Loucy (cell line): Measurements from ENCODE around the gene NFE2.
A peak's percentile ranks its signal among the peaks of the same experiment; 100 is the strongest.

Source experiments
- H2AFZ ChIP-seq: fragments of 200-600 bp; sonication (generic); 2 replicates; pipeline ENCODE4 v1.6.0; 2016; ENCODE audit warnings: antibody characterized with exemption, mild to moderate bottlenecking, low read length, moderate library complexity
- H3F3A ChIP-seq: fragments of 200-600 bp; 2 replicates; pipeline ENCODE4 v1.6.0; 2016; ENCODE audit warnings: antibody characterized with exemption, low read depth, mild to moderate bottlenecking
- H3K27me3 ChIP-seq: fragments of 200-600 bp; sonication (generic); 2 replicates; pipeline ENCODE4 v1.6.1; 2014; ENCODE audit warnings: low read length, mild to moderate bottlenecking; ENCODE audit not compliant: insufficient read depth, poor library complexity, severe bottlenecking
- H3K36me3 ChIP-seq: fragments of 200-600 bp; sonication (generic); 2 replicates; pipeline ENCODE4 v1.6.1; 2016; ENCODE audit warnings: low read length; ENCODE audit not compliant: insufficient read depth
- H3K4me1 ChIP-seq: fragments of 200-600 bp; sonication (generic); 2 replicates; pipeline ENCODE4 v1.5.1; 2014; ENCODE audit warnings: low read length, mild to moderate bottlenecking; ENCODE audit not compliant: insufficient read depth, poor library complexity, severe bottlenecking
- H3K4me2 ChIP-seq: fragments of 200-600 bp; sonication (generic); 2 replicates; pipeline ENCODE4 v1.6.0; 2014; ENCODE audit warnings: antibody characterized with exemption, low read length, low read depth, mild to moderate bottlenecking; ENCODE audit not compliant: poor library complexity, severe bottlenecking
- H3K4me3 ChIP-seq: fragments of 200-600 bp; sonication (generic); 2 replicates; pipeline ENCODE4 v1.5.1; 2014; ENCODE audit warnings: low read length, mild to moderate bottlenecking, mixed read lengths; ENCODE audit not compliant: poor library complexity, severe bottlenecking
- H3K79me2 ChIP-seq: fragments of 200-600 bp; sonication (generic); 2 replicates; pipeline ENCODE4 v1.6.1; 2014; ENCODE audit warnings: low read length; ENCODE audit not compliant: insufficient read depth
- H3K9ac ChIP-seq: fragments of 200-600 bp; sonication (generic); 2 replicates; pipeline ENCODE4 v1.6.0; 2014; ENCODE audit warnings: mild to moderate bottlenecking, low read depth, low read length, moderate library complexity; ENCODE audit not compliant: poor library complexity, severe bottlenecking
- H3K9me2 ChIP-seq: fragments of 200-600 bp; sonication (generic); replicated peaks from 2 replicates; pipeline ENCODE4 v1.6.1; 2016; ENCODE audit warnings: low read depth, low read length, mixed read lengths
- H3K9me3 ChIP-seq: fragments of 200-600 bp; sonication (generic); 2 replicates; pipeline ENCODE4 v1.6.1; 2014; ENCODE audit warnings: mild to moderate bottlenecking, antibody characterized with exemption, low read length, low read depth; ENCODE audit not compliant: insufficient read depth
- H4K20me1 ChIP-seq: fragments of 200-600 bp; sonication (generic); 2 replicates; pipeline ENCODE4 v1.6.0; 2014; ENCODE audit warnings: antibody characterized with exemption, low read length, mild to moderate bottlenecking; ENCODE audit not compliant: insufficient read depth, poor library complexity, severe bottlenecking
- CTCF ChIP-seq: fragments of 200-600 bp; sonication (generic); conservative IDR thresholded peaks from 2 replicates; pipeline ENCODE4 v1.5.1; 2014; ENCODE audit warnings: mild to moderate bottlenecking, antibody characterized with exemption, low read length
- EZH2phosphoT487 ChIP-seq: fragments of 200-600 bp; IDR thresholded peaks from 2 replicates; pipeline ENCODE4 v1.6.1; 2018; ENCODE audit warnings: antibody characterized with exemption, mild to moderate bottlenecking, moderate library complexity, borderline replicate concordance

Gene NFE2

GRCh38 chr12:54292931-54293241, 7.9 kb downstream of the NFE2 start:
- no peak overlapping the region for H2AFZ ChIP-seq
- TF ChIP-seq EZH2phosphoT487 (no peak), CTCF (no peak)
- no peak overlapping the region for H3K4me2 ChIP-seq
- no peaks in the 10 kb centered on the region for H3K9me3 ChIP-seq
- peaks cover 32% of the 10 kb centered on the region for H3K4me1 ChIP-seq
- H3K27me3 ChIP-seq = no peaks in the 10 kb centered on the region
- H3K9ac ChIP-seq = no peak overlapping the region
- H3F3A ChIP-seq = peaks cover 26% of the 10 kb centered on the region
- H3K36me3 ChIP-seq = peaks cover 32% of the 10 kb centered on the region; the same call in 1 of the 2 replicates
- peaks cover 84% of the 10 kb centered on the region for H3K79me2 ChIP-seq
- no peak overlapping the region for H3K4me3 ChIP-seq
- H3K9me2 ChIP-seq = no peaks in the 10 kb centered on the region
- H4K20me1 ChIP-seq = peaks cover 37% of the 10 kb centered on the region

GRCh38 chr12:54292083-54292930, 8.5 kb downstream of the NFE2 start:
- peaks cover 43% of the 10 kb centered on the region for H4K20me1 ChIP-seq
- no peak overlapping the region for H2AFZ ChIP-seq
- H3K79me2 ChIP-seq = peaks cover 86% of the 10 kb centered on the region
- H3F3A ChIP-seq = peaks cover 31% of the 10 kb centered on the region
- TF ChIP-seq EZH2phosphoT487 (no peak), CTCF (no peak)
- H3K9me3 ChIP-seq = no peaks in the 10 kb centered on the region
- no peak overlapping the region for H3K4me2 ChIP-seq
- peaks cover 38% of the 10 kb centered on the region; the same call in 1 of the 2 replicates for H3K36me3 ChIP-seq
- H3K9ac ChIP-seq = no peak overlapping the region
- no peak overlapping the region for H3K4me3 ChIP-seq
- H3K27me3 ChIP-seq = no peaks in the 10 kb centered on the region
- H3K4me1 ChIP-seq = peaks cover 28% of the 10 kb centered on the region
- no peaks in the 10 kb centered on the region for H3K9me2 ChIP-seq

- H3F3A ChIP-seq = peaks cover 48% of the 10 kb centered on the region
- H3K9me2 ChIP-seq = no peaks in the 10 kb centered on the region
- H3K4me2 ChIP-seq = peak overlapping the region; percentile 96
- H3K27me3 ChIP-seq = peaks cover 5% of the 10 kb centered on the region
- H3K9ac ChIP-seq = no peak overlapping the region
- peaks cover 73% of the 10 kb centered on the region for H4K20me1 ChIP-seq
- H3K36me3 ChIP-seq = peaks cover 77% of the 10 kb centered on the region
- H3K9me3 ChIP-seq = no peaks in the 10 kb centered on the region
- H3K4me1 ChIP-seq = peaks cover 32% of the 10 kb centered on the region
- H3K79me2 ChIP-seq = peaks cover 90% of the 10 kb centered on the region
- TF ChIP-seq EZH2phosphoT487 (no peak), CTCF (no peak)
- H2AFZ ChIP-seq = no peak overlapping the region
- H3K4me3 ChIP-seq = peak overlapping the region; percentile 76
Observed at GRCh38 chr12:54287261-54288157, 13.3 kb downstream of the NFE2 start.
